Upper lobe of left lung (tissue), 4 donors: Measurements from ENCODE around the gene RUNX2.

Source experiments
- EP300 ChIP-seq, 4 donors: sonication (generic); formaldehyde crosslinking; IDR thresholded peaks; one replicate each; pipeline ENCODE4 v1.5.1; 2017; ENCODE audit warnings: antibody characterized with exemption in 4 of 4, control low read depth in 2 of 4
- POLR2A ChIP-seq, 4 donors: fragments of 450-650 bp; IDR thresholded peaks; one replicate each; pipeline ENCODE4 v1.5.1; 2016 to 2017; ENCODE audit warnings: antibody characterized with exemption in 4 of 4, mild to moderate bottlenecking in 2 of 4
- TF ChIP-seq, protein P1 (sequence below), 6 experiments: fragments of 450-650 bp in 4 of 6; fragments of 200-600 bp in 2 of 6; sonication (generic) in 2 of 6; IDR thresholded peaks; one replicate each; pipeline ENCODE4 v1.5.1; 2016 to 2019; ENCODE audit warnings: antibody characterized with exemption in 6 of 6

DNA sequence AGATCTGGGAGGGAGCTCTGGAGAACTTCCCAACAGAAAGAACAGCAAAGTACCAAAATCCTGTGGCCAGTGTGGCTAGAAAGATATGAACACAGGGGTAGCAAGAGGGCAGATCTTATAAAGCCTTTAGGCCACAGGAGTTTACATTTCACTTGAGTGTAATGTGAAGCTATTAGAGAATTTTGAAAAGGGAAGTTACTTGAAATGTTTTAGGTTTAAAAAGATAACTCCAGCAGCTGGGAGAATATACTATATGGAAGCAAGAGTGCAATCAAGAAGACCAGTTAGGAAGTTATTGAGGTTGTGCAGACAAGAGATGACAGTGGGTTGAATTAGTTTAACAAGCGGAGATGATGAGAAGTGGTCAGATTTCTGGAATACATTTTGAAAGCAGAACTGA lies 41.7 kb downstream of the RUNX2 start:
- TF ChIP-seq EP300 (IDR thresholded peaks at IDR 0.05) (no peak), POLR2A (IDR thresholded peaks at IDR 0.05) (no peak)
- TF ChIP-seq, protein P1, sequence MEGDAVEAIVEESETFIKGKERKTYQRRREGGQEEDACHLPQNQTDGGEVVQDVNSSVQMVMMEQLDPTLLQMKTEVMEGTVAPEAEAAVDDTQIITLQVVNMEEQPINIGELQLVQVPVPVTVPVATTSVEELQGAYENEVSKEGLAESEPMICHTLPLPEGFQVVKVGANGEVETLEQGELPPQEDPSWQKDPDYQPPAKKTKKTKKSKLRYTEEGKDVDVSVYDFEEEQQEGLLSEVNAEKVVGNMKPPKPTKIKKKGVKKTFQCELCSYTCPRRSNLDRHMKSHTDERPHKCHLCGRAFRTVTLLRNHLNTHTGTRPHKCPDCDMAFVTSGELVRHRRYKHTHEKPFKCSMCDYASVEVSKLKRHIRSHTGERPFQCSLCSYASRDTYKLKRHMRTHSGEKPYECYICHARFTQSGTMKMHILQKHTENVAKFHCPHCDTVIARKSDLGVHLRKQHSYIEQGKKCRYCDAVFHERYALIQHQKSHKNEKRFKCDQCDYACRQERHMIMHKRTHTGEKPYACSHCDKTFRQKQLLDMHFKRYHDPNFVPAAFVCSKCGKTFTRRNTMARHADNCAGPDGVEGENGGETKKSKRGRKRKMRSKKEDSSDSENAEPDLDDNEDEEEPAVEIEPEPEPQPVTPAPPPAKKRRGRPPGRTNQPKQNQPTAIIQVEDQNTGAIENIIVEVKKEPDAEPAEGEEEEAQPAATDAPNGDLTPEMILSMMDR (IDR thresholded peaks at IDR 0.05), result no peak
